Adrenal gland (tissue), 12 donors: ENCODE data around the gene KRT31. TPM values are rescaled to one million over a fixed set of nuclear protein-coding genes. Genes with fewer than 3 reads are reported as not detected.

Experiments used
- DNase-seq, 7 donors: peaks; one replicate each; pipeline ENCODE4 v3.0.0-alpha.2; 2019 to 2020
- H3K27ac ChIP-seq, 5 donors: fragments of 200-600 bp; sonication (generic) in 4 of 5; 1 replicate in 3 of 5; 2 replicates in 2 of 5; pipeline versions ENCODE4 v1.5.1 to v1.8.0; 2016 to 2020; ENCODE audit warnings: mild to moderate bottlenecking in 1 of 5
- H3K27me3 ChIP-seq: fragments of 200-600 bp; 2 replicates; pipeline ENCODE4 v1.8.0; 2021
- H3K36me3 ChIP-seq, 2 donors: fragments of 200-600 bp; replicated peaks in 1 of 2; 1 replicate in 1 of 2; 2 replicates in 1 of 2; pipeline versions ENCODE4 v1.5.1 to v1.8.0; 2018 to 2022
- H3K4me1 ChIP-seq, 2 donors: fragments of 200-600 bp; replicated peaks in 1 of 2; 1 replicate in 1 of 2; 2 replicates in 1 of 2; pipeline versions ENCODE4 v1.5.1 to v1.8.0; 2018 to 2021
- H3K4me3 ChIP-seq, 4 donors: fragments of 200-600 bp; sonication (generic) in 3 of 4; one replicate each; pipeline ENCODE4 v1.5.1; 2016 to 2018
- H3K9me3 ChIP-seq, 3 donors: fragments of 200-600 bp; sonication (generic) in 1 of 3; replicated peaks in 1 of 3; 1 replicate in 2 of 3; 2 replicates in 1 of 3; pipeline versions ENCODE4 v1.5.1 to v1.8.0; 2016 to 2021
- POLR2A ChIP-seq, 2 donors: fragments of 450-650 bp; IDR thresholded peaks; one replicate each; pipeline ENCODE4 v1.6.1; 2017; ENCODE audit warnings: antibody characterized with exemption in 2 of 2, mild to moderate bottlenecking in 2 of 2, moderate library complexity in 1 of 2
- WGBS, 4 donors: extraction: QIAGEN DNeasy Blood & Tissue Kit in 2 of 4; methylation state at CpG; one replicate each; pipeline versions ENCODE4 v1.1.5 to v1.1.7; 2013 to 2017; 5-methylcytosine and 5-hydroxymethylcytosine counted together
- intact Hi-C, 2 donors: fragments of 100-400 bp; cut with DNase I; formaldehyde crosslinking; loops; one replicate each; pipeline versions ENCODE4 v1.14.1 to v1.15.0; 2022 to 2023
- polyA plus RNA-seq, 3 donors: library from polyadenylated mRNA; stranded (reverse); fragments of 200-250 nt in 2 of 3; fragments of 350-450 nt in 1 of 3; fragmentation: Illumina TruSeq in 1 of 3; extraction: RNeasy Lipid Tissue Mini Kit (QIAGEN cat#74804) in 1 of 3; gene quantifications; one replicate each; pipeline ENCODE4 v1.2.3, GENCODE V29; 2013 to 2014
- total RNA-seq, 9 donors: library from RNA; depleted of rRNA in 4 of 9; stranded (reverse); fragments of >200 nt in 4 of 9; fragments of 120-200 nt in 1 of 9; fragmentation: NEBNext Ultra II Directional in 1 of 9; extraction: Animal tissue kit (Norgen Biotek cat#: 25700) in 1 of 9; gene quantifications; one replicate each; pipeline versions ENCODE4 v1.1.0 to v1.2.4, GENCODE V29; 2013 to 2023
- TF ChIP-seq, protein P1 (sequence below), 6 experiments: fragments of 450-650 bp in 4 of 6; fragments of 200-600 bp in 2 of 6; sonication (generic) in 1 of 6; IDR thresholded peaks; 1 replicate in 5 of 6; 2 replicates in 1 of 6; pipeline versions ENCODE4 v1.5.1 to v1.8.0; 2016 to 2021; ENCODE audit warnings: antibody characterized with exemption in 6 of 6, mild to moderate bottlenecking in 2 of 6, moderate library complexity in 1 of 6
- donor health status: healthy with polysubstance abuse.
- donor health status: Bipolar disorder and iron deficiency.
- donor health status: DM: yes; HTN: yes; CAD: no.
- donor health status: DM: no; HTN: no; CAD: no.
- donor health status: DM: no; HTN: no; CAD: no.
- donor health status: DM: yes; HTN: yes; CAD: no.

Gene KRT31
- total and polyA plus RNA-seq, 12 donors: not detected

DNA sequence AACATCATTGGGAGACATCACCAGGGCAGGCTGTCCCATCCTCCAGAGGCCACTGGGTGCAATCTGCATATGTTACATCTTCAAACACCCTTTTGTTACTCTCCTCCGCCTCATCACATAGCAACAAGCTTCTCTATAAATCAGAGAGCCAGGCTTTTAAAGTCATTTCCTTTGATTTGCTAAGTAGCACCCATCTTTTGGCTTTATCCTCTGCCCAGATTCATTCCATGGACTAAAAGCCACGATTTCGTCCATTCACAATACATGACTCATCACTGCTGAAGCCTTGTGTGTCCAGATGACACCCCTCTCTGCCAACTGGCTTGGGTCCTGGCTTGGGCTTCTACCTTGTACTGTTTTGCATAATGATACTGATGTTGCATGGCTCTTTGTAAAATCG is 45.3 kb upstream of the KRT31 start:
- WGBS, 4 donors: 61 to 70% (median 67%) methylated on average over 4 of the region's 4 CpGs
- no peak overlapping the region for H3K27ac ChIP-seq
- H3K9me3 ChIP-seq: no peaks in the 10 kb centered on the region
- no peak overlapping the region for H3K4me3 ChIP-seq
- peaks cover 0 to 5% of the 10 kb centered on the region in 2 donors for H3K4me1 ChIP-seq
- TF ChIP-seq POLR2A (IDR thresholded peaks at IDR 0.05): no peak
- TF ChIP-seq, protein P1, sequence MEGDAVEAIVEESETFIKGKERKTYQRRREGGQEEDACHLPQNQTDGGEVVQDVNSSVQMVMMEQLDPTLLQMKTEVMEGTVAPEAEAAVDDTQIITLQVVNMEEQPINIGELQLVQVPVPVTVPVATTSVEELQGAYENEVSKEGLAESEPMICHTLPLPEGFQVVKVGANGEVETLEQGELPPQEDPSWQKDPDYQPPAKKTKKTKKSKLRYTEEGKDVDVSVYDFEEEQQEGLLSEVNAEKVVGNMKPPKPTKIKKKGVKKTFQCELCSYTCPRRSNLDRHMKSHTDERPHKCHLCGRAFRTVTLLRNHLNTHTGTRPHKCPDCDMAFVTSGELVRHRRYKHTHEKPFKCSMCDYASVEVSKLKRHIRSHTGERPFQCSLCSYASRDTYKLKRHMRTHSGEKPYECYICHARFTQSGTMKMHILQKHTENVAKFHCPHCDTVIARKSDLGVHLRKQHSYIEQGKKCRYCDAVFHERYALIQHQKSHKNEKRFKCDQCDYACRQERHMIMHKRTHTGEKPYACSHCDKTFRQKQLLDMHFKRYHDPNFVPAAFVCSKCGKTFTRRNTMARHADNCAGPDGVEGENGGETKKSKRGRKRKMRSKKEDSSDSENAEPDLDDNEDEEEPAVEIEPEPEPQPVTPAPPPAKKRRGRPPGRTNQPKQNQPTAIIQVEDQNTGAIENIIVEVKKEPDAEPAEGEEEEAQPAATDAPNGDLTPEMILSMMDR (IDR thresholded peaks at IDR 0.05): no peak
- no peak for DNase-seq
- H3K27me3 ChIP-seq: no peaks in the 10 kb centered on the region
- intact Hi-C loops: no loop called here
- no peaks in the 10 kb centered on the region for H3K36me3 ChIP-seq

DNA sequence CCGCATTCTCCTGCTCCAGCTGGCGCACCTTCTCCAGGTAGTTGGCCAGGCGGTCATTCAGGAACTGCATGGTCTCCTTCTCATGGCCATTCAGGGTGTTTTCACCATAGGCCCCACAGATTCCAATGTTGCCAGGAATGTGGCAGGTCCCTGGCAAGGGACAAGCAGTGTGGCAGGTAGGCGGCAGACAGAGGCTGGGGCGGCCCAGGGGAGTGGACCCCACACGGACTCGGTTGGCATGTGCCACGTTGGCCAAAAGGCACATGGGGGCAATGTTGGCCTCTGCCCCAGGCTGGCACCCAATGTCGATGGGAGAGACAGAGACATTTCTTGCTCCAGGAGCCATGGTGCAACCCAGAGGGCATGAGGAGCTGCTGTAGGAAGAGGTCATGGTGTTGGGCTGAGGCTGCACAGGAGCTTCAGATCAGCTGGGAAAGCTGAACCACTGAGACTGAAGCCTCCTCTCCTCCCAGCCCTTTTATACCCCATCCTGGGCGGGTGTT is 43.2 kb upstream of the KRT31 start, which contains the start of gene KRT38:
TSS of gene KRT38 (minus strand) at position 453 of the 503 bp plus-strand sequence. CDS start at position 391, 62 bp downstream.
- Histone ChIP-seq H3K4me3 (no peak within 1 kb of the TSS), H3K4me1 (no peaks in the 10 kb centered on the region), H3K9me3 (no peaks in the 10 kb centered on the region), H3K27me3 (no peaks in the 10 kb centered on the region), H3K27ac (no peak within 1 kb of the TSS), H3K36me3 (no peaks in the 10 kb centered on the region)
- WGBS, 4 donors: 87 to 100% (median 94%) methylated on average over 3 to 10 of the region's 10 CpGs
- DNase-seq: no peak
- TF ChIP-seq POLR2A (IDR thresholded peaks at IDR 0.05): no peak
- TF ChIP-seq, protein P1 (IDR thresholded peaks at IDR 0.05): no peak
- intact Hi-C loops: no loop called here

- H3K4me3 ChIP-seq: no peak overlapping the region
- H3K4me1 ChIP-seq: no peaks in the 10 kb centered on the region
- no peak overlapping the region for H3K27ac ChIP-seq
- H3K9me3 ChIP-seq: no peaks in the 10 kb centered on the region
- DNase-seq: no peak
- H3K27me3 ChIP-seq: no peaks in the 10 kb centered on the region
- H3K36me3 ChIP-seq: no peaks in the 10 kb centered on the region
- 62 to 88% (median 79%) methylated on average over 4 to 5 of the region's 5 CpGs for WGBS, 4 donors
- intact Hi-C loops: no loop called here
- TF ChIP-seq, protein P1 (IDR thresholded peaks at IDR 0.05): no peak
- no peak for TF ChIP-seq POLR2A (IDR thresholded peaks at IDR 0.05)
Measured at GRCh38 chr17:41439375-41439774, 42.0 kb upstream of the KRT31 start.

DNA sequence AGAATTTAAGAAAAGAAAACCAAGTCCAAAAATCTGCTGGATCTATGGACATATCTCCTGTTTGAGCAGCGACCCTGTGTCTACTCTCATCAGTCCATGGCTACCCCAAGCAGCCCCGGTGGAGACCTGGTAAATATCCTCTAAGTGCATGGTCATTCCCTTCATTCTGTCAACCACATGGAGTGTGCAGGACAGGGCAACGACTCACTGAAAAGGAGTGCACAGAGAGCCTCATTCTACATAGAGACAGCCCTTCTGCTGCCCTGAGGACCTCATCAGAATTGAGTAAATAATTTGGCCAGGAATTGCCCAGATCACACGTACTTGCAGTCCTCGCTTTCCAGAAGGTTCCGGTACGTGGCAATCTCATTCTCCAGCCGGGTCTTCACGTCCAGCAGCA is 40.4 kb upstream of the KRT31 start:
- intact Hi-C loops: no loop called here
- Histone ChIP-seq H3K27ac (no peak overlapping the region), H3K36me3 (no peaks in the 10 kb centered on the region), H3K4me1 (no peaks in the 10 kb centered on the region), H3K4me3 (no peak overlapping the region), H3K27me3 (no peaks in the 10 kb centered on the region), H3K9me3 (no peaks in the 10 kb centered on the region)
- no peak for DNase-seq
- TF ChIP-seq POLR2A (IDR thresholded peaks at IDR 0.05): no peak
- TF ChIP-seq, protein P1 (IDR thresholded peaks at IDR 0.05): no peak
- WGBS, 4 donors: 85 to 92% (median 89%) methylated on average over 9 of the region's 9 CpGs
